CD4-positive, alpha-beta T cell treated with Interleukin-10 for 1 hour (primary cell): Measurements from ENCODE around the gene RBM34.
"Not testable (repeated sequence)": the region's sequence is repeated elsewhere in the genome, so short reads cannot be mapped to it uniquely, and the experiment has no call there.

Experiments
- DNase-seq: peaks from one replicate; pipeline ENCODE4 v3.0.0-alpha.2; 2020

The RBM34 gene

GRCh38 chr1:235091319-235092044 lies 69.6 kb downstream of the RBM34 start:
- not testable (repeated sequence) for DNase-seq

- no peak for DNase-seq
Measured at GRCh38 chr1:235090406-235091069, 70.5 kb downstream of the RBM34 start.

DNA sequence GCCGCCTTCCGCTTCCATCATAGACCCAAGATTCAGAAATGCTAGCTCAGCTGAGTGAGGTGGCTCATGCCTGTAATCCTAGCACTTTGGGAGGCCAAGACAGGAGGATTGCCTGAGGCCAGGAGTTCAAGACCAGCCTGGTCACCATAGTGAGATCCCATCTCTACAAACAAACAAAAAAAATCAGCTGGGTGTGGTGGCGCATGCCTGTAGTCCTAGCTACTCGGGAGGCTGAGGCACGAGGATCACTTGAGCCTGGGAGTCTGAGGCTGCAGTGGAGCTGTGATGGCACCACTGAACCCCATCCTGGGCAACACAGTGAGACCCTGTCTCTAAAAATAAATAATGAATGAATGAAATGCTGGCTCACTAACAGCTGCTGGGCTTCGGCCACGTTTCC lies 72.1 kb downstream of the RBM34 start:
- no peak for DNase-seq

GRCh38 chr1:235088430-235088829 lies 72.6 kb downstream of the RBM34 start:
- DNase-seq: no peak

- DNase-seq: no peak
Measured at GRCh38 chr1:235087906-235088305, 73.1 kb downstream of the RBM34 start.

- DNase-seq: not testable (repeated sequence)
Measured at GRCh38 chr1:235085411-235086117, 75.5 kb downstream of the RBM34 start.
